Upper lobe of right lung (tissue), 1 donor: ENCODE results near the gene SAYSD1. TPM values are rescaled to one million over a fixed set of nuclear protein-coding genes. Genes with fewer than 3 reads are reported as not detected.
A peak's percentile ranks its signal among the peaks of the same experiment; 100 is the strongest.

Experiments
- ATAC-seq: fragments of 200-7000 bp; cut with Tn5 transposase; one replicate; pipeline ENCODE4 v1.9.1; 2020; ENCODE audit warnings: mild to moderate bottlenecking, moderate library complexity
- DNase-seq: peaks from one replicate; pipeline ENCODE4 v3.0.0-alpha.2; 2020
- H3K27ac ChIP-seq: fragments of 200-600 bp; one replicate; pipeline ENCODE4 v1.8.0; 2022
- H3K27me3 ChIP-seq: fragments of 200-600 bp; one replicate; pipeline ENCODE4 v1.8.0; 2022; ENCODE audit warnings: mild to moderate bottlenecking
- H3K36me3 ChIP-seq: fragments of 200-600 bp; one replicate; pipeline ENCODE4 v1.8.0; 2022
- H3K4me1 ChIP-seq: fragments of 200-600 bp; one replicate; pipeline ENCODE4 v1.8.0; 2022
- H3K4me3 ChIP-seq: fragments of 200-600 bp; one replicate; pipeline ENCODE4 v1.8.0; 2022; ENCODE audit warnings: mild to moderate bottlenecking
- H3K9me3 ChIP-seq: fragments of 200-600 bp; one replicate; pipeline ENCODE4 v1.8.0; 2022
- CTCF ChIP-seq: fragments of 200-600 bp; IDR thresholded peaks from one replicate; pipeline ENCODE4 v1.8.0; 2022; ENCODE audit warnings: antibody characterized with exemption
- intact Hi-C: fragments of 100-400 bp; cut with DNase I; formaldehyde crosslinking; loops from one replicate; pipeline ENCODE4 v1.11.0; 2022
- total RNA-seq: library from RNA; stranded (reverse); fragmentation: NEBNext Ultra II Directional; extraction: Animal tissue kit (Norgen Biotek cat#: 25700); gene quantifications from one replicate; pipeline ENCODE4 v1.2.1, GENCODE V29; 2021
- donor health status: DM: no; HTN: yes; CAD: no; lungs with severe emphysema.

Gene SAYSD1
- total RNA-seq, 1 donor from 2014 or later = 15.2 TPM

GRCh38 chr6:39107641-39108040 is 7.3 kb downstream of the SAYSD1 start:
- intact Hi-C loops = no loop called here
- DNase-seq (no peak), ATAC-seq (no peak)
- no peaks in the 10 kb centered on the region for H3K9me3 ChIP-seq
- H3K36me3 ChIP-seq = peaks cover 11% of the 10 kb centered on the region
- no peak for TF ChIP-seq CTCF
- H3K27ac ChIP-seq = no peak overlapping the region
- H3K4me3 ChIP-seq = no peak overlapping the region
- no peaks in the 10 kb centered on the region for H3K4me1 ChIP-seq
- no peaks in the 10 kb centered on the region for H3K27me3 ChIP-seq

- Histone ChIP-seq H3K27ac (no peak overlapping the region), H3K27me3 (no peaks in the 10 kb centered on the region), H3K4me3 (no peak overlapping the region), H3K36me3 (peaks cover 11% of the 10 kb centered on the region), H3K9me3 (no peaks in the 10 kb centered on the region), H3K4me1 (no peaks in the 10 kb centered on the region)
- ATAC-seq (no peak), DNase-seq (no peak)
- intact Hi-C loops = no loop called here
- TF ChIP-seq CTCF = no peak
Measured at GRCh38 chr6:39107034-39107433, 8.0 kb downstream of the SAYSD1 start.

- Histone ChIP-seq H3K4me3 (no peak overlapping the region), H3K27ac (no peak overlapping the region), H3K36me3 (peaks cover 6% of the 10 kb centered on the region), H3K9me3 (no peaks in the 10 kb centered on the region), H3K27me3 (no peaks in the 10 kb centered on the region), H3K4me1 (no peaks in the 10 kb centered on the region)
- intact Hi-C loops = no loop called here
- no peak for DNase-seq
- peak; percentile 76 for ATAC-seq
- no peak for TF ChIP-seq CTCF
Measured at GRCh38 chr6:39104528-39104927, 10.5 kb downstream of the SAYSD1 start.

GRCh38 chr6:39102821-39103136 is 12.2 kb downstream of the SAYSD1 start:
- no peak for TF ChIP-seq CTCF
- no peak overlapping the region for H3K4me3 ChIP-seq
- intact Hi-C loops = no loop called here
- no peak for DNase-seq
- no peaks in the 10 kb centered on the region for H3K27me3 ChIP-seq
- no peak overlapping the region for H3K27ac ChIP-seq
- no peaks in the 10 kb centered on the region for H3K4me1 ChIP-seq
- no peaks in the 10 kb centered on the region for H3K36me3 ChIP-seq
- ATAC-seq = no peak
- H3K9me3 ChIP-seq = no peaks in the 10 kb centered on the region

GRCh38 chr6:39102071-39102820 is 12.7 kb downstream of the SAYSD1 start:
- Histone ChIP-seq H3K27ac (peak overlapping the region; percentile 14), H3K9me3 (no peaks in the 10 kb centered on the region), H3K36me3 (no peaks in the 10 kb centered on the region), H3K4me1 (no peaks in the 10 kb centered on the region), H3K4me3 (no peak overlapping the region), H3K27me3 (no peaks in the 10 kb centered on the region)
- intact Hi-C loops = no loop called here
- ATAC-seq (peak; percentile 67), DNase-seq (peak; percentile 66)
- TF ChIP-seq CTCF = peak; percentile 41

- H3K9me3 ChIP-seq = no peaks in the 10 kb centered on the region
- ATAC-seq (no peak), DNase-seq (no peak)
- no peaks in the 10 kb centered on the region for H3K36me3 ChIP-seq
- no peak overlapping the region for H3K4me3 ChIP-seq
- no peaks in the 10 kb centered on the region for H3K27me3 ChIP-seq
- intact Hi-C loops = no loop called here
- no peak overlapping the region for H3K27ac ChIP-seq
- no peak for TF ChIP-seq CTCF
- H3K4me1 ChIP-seq = no peaks in the 10 kb centered on the region
Measured at GRCh38 chr6:39100358-39100757, 14.6 kb downstream of the SAYSD1 start.
